Fibroblast of pulmonary artery (primary cell): ENCODE data around the gene RPP21.

Experiments
- DNase-seq: peaks from one replicate; pipeline ENCODE4 v3.0.0-alpha.2; 2010; ENCODE audit warnings: low read depth
- H3K4me3 ChIP-seq: replicated peaks from 2 replicates; pipeline ENCODE4 v1.5.1; 2011; ENCODE audit warnings: low read depth, mild to moderate bottlenecking, control low read depth, low read length, moderate library complexity
- CTCF ChIP-seq: IDR thresholded peaks from 2 replicates; pipeline ENCODE4 v1.5.1; 2011; ENCODE audit warnings: mild to moderate bottlenecking, control low read depth, low read length, inconsistent platforms; ENCODE audit errors: missing control alignments

Gene RPP21

GRCh38 chr6:30331981-30332380 lies 13.0 kb upstream of the RPP21 start:
- TF ChIP-seq CTCF: no peak
- DNase-seq: no peak
- no peak overlapping the region for H3K4me3 ChIP-seq

GRCh38 chr6:30334075-30334783 lies 10.7 kb upstream of the RPP21 start:
- H3K4me3 ChIP-seq: no peak overlapping the region
- no peak for TF ChIP-seq CTCF
- no peak for DNase-seq

- TF ChIP-seq CTCF: no peak
- H3K4me3 ChIP-seq: no peak overlapping the region
- DNase-seq: no peak
Measured at GRCh38 chr6:30340589-30341054, 4.3 kb upstream of the RPP21 start.

GRCh38 chr6:30341218-30341617 lies 3.7 kb upstream of the RPP21 start:
- no peak for TF ChIP-seq CTCF
- no peak overlapping the region for H3K4me3 ChIP-seq
- DNase-seq: no peak

GRCh38 chr6:30341728-30342127 lies 3.2 kb upstream of the RPP21 start:
- TF ChIP-seq CTCF: no peak
- no peak overlapping the region for H3K4me3 ChIP-seq
- DNase-seq: no peak

GRCh38 chr6:30344191-30344867 lies 627 bp upstream of the RPP21 start:
- DNase-seq: no peak
- H3K4me3 ChIP-seq: peak overlapping the region; percentile 85
- TF ChIP-seq CTCF: no peak
